Stimulated activated CD4-positive, alpha-beta T cell treated with anti-CD3 and anti-CD28 coated beads, Interleukin-2, amount 100 ng/mL, for 48 hours (primary cell): ENCODE measurements around the gene CDC42EP2.
A peak's percentile ranks its signal among the peaks of the same experiment; 100 is the strongest.

Experiments
- DNase-seq, 2 donors: peaks; one replicate each; pipeline ENCODE4 v3.0.0-alpha.2; 2020

CDC42EP2 gene

DNA sequence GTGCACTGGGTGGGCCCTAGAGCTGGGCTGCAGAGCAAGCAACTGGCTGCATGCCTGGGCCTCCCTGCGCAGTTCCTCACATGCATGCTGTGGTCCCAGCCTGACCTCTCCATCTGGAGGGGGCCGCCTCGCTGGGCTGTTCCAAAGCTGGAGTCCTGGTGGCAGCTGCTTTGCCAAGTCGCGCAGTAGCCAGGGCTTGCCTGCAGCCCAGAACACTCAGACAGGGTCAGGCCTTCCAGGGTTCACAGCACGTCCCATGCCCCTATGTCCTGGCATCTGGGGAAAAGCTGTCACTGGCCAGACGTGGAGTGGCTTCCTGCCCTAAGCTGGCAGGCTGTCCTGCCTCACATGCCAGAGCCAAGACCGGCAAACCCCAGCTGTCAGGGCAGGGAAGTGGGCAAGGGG, 16.5 kb upstream of the CDC42EP2 start:
- DNase-seq, result no peak

DNA sequence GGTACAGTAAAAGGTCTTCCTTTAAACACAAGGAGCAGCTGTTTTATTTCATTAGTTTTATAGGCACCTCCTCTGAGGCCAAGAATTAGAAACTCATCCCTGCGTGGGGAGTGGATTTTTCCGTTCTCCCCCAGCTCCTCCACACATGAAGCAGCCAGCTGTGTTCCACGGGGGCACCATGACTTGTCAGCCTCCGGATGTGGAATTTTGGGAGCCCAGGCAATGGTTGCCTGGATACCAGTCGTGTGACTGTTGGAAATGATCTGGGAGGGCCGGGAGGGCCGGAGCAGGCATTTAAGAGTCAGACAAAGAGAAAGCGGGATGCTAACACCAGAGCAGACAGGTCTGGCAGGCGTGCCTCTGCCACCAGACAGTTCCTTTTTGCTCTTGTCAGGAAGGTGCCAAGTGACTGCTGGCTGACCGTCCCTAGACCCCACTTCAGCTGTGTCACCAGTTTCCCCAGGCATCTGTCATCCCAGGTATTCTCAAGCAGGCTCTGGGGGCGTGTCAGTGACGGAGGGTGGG, 15.9 kb upstream of the CDC42EP2 start:
- no peak for DNase-seq

DNA sequence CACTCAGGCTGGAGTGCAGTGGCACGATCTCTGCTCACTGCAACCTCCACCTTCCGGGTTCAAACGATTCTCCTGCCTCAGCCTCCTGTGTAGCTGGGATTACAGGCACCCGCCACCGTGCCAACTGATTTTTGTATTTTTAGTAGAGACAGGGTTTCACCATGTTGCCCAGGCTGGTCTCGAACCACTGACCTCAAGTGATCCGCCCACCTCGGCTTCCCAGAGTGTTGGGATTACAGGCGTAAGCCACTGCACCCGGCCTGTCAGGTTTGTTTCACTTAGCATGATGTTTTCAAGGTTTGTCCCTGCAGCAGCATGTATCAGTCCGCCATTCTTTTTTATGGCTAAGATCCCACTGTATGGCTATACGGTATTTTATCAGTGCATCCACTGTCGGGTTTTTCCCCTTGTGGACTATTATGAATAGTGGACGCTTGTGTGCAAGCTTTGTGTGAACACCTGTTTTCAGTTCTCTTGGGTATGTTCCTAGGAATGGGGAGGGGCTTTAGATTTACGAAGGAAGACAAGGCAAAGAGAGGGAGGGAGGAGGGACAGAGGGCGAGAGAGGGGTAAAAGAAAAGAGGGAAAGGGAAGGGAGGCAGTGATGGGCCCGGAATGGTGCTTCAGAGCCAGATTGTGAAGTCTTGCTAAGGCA, 13.9 kb upstream of the CDC42EP2 start:
- DNase-seq, result no peak

DNA sequence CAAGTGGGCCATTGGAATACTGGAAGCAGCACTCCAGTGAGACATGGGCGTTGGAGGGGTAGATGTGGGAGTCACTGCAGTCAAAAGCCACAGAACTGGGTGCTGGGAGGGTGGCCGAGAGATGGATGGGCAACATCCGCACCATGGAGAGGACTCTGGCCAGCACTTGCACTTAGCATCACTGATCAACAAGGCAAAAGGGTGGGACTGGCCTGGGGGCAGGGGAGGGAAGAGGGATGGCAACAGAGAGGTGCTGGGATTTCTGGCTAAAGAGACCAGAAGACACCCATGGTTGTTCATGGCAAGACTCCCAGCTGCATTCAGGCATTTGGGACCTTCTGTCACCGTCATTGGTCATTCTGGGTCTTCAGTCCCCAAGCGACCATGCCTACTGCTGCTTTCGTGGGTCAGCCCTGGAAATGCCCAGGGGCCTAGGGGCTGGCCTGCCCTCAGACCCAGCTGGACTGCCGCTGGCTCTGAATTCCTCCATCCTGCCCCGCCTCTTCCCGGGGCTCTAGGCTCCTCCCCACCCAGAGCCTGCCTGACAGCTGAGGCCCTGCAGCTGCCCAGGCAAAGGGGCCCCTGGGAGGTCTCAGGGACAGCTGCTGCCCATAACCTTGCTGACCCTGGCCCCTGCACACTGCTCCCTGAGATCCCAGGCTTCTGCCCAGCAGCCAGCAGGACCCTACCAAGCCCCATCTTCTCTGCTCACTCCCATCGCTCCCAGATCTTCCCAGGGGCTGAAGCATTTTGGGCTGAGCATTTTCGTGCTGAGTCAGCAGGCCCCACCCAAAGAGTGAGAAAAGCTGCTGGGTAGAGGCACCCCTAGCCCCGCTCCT, 13.0 kb upstream of the CDC42EP2 start:
- no peak for DNase-seq

DNA sequence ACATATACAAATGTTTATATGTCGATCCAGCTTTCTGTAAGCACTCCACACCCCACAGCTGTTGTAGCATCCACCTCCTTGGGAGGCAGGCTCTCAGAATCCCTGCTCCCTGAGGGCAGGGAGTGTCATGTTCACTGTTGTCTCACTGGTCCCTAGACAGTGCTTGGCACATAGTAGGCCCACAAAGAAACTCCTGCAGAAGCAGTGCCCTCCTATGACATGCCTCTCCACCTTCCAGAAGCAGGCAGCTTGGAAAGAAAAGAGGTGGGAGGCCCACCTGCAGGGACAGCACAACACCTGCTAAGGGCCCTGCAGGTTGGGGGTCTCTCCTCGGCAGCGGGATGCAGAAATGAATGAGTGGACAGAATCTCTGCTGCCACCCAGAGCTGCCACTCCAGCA, 11.1 kb upstream of the CDC42EP2 start:
- no peak for DNase-seq

DNA sequence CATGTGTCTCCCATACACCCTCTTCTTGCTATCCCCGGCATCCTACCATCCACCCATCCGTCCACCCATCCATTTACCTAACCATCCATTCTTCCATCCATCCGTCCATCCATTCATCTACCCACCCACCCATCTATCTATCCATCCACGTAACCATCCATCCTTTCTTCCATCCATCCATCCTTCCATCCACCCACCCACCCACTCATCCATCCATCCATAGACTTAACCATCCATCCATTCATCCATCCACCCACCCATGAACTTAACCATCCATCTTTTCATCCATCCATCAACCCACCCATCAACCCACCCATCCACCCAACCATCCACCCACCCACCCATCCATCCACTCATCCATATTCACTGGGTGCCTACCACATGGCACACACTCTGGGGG, 10.6 kb upstream of the CDC42EP2 start:
- no peak for DNase-seq

DNA sequence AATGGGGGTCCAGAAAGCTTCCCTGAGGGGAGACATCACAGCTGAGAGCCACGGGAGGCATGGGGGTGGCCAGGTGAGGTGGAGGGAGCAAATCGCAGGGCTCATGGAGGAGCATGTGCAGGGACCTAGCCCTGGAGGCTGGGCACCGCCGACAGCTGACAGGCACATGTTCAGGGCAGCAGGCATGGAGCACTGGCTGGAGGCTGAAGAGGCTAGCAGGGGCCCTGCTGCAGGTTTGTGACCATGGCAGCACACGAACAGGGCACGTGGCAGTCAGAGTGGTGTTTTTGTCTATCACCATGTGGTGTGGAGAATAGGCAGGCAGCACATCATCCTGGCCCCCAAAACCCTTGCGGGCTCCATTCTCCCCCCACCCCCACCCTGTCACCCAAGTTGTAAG, 10.1 kb upstream of the CDC42EP2 start:
- DNase-seq, result no peak

DNA sequence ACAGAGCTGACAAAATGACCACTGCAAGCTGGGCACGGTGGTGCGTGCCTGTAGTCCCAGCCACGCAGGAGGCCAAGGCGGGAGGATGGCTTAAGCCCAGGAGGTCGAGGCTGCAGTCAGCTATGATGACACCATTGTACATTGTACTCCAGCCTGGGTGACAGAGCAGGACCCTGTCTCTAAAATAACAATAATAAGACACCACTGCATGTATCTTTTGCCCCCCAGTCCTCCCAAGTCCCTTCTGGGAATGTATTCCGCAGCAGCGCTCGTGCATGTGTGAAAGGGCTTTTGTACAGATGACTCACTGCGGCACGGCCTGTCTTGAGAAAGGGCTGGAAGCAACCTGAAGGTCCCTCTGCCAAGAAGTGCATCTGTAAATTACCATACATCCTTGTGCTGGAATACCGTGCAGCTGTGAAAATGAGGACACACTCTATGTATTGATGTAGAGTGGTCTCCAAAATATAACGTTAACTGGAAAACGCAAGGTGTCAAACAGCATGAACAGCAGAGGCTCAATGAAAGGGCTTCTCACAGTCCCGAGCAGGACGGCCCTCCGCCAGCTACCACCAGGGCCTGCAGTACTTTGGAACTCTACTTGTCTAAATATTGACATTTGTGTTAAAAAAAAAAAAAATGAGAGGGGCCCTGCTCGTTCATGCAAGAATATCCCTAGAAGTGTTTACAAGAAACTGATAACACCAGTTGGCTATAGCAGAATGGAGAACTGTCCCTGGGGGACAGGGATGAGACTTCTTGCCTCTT, 9.0 kb upstream of the CDC42EP2 start:
- no peak for DNase-seq

DNA sequence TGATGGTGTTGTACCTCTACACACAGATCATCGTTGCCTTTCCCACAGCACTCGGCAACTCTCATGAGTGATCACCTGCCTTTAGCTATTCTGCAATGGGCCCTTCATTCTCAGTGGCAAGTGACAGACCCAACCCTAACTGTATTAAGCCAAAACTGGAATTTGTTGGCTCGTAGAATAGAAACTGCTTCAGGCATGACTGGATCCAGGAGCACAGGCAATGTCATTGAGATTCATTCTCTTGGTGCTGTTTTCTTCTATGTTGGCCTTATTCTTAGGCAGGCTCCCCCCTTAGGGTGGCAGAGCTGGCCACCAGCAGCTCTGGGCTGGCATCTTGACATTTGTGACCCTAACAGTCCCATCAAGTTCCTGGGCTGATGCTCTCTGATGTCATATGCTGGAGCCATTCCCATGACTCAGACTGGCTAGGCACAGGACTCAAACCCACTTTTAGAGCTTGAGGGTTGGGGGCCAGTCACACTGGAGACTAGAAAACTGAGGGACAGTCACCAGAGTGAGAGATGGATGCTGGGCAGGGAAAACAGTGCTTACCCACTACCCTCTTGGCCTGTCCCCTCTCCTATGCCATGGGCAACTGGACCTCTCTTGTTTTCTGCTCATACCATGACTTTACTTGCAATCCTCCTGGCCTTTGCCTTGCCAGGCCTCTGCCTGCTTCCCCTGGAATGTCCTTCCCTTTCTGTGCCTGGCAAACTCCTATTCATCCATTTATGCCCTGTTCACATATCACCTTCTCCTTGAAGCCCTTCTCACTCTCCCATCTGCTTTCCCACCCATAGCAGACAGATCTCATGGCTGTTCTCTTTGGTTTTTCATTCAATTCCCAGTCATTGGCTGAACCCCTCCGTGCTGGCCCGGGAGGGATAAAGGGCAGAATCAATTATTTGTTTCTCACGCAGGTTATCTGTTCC, 7.1 kb upstream of the CDC42EP2 start:
- DNase-seq, result no peak

DNA sequence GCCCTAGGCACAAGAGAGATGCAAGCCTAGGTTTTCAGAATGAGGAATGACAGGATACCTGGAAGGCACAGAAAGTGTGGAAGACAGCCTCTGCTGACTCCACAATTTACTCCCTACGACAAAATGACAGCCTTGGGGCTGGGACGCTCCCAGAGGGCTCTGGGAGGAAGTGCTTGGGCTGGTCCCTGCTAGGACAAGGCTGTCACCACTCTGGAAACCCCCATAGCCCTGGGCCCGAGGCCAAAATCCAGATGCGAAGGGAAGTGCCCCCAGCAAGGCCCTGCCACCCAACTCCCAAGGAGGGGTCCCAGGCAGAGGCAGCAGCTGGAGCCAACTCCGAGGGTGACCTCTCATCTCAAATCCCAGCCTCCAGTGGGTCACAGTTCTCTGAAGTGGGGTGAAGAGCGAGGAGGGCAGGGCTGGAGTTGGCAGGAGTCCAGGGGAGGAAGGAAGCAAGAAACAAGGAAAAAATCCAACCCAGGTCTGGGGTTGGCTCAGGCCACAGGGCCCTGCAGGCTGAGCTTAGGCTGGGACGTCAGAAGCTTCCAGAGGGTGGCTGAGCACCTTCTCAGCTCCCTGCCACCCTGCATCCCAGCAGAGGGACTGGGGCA, 6.3 kb upstream of the CDC42EP2 start:
- no peak for DNase-seq

DNA sequence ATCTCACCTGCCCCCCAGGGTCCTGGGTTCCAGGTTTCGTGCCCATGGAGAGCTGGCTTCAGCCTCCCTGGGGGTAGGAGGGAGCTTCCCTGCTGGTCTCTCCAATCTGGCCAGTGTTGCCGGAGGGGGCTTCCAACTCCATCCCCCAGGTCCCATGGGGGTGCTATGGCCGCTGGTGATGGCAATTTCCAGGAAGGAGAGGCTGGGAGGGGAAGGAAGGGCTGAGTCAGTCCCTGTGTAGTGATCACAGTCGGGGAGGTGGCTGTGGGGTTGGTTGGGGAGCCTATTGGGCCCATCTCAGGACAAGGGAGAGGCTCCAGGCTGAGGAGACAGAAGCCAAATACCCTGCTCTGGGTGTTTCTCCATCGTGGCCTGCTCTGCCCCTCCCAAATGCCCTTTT, 5.7 kb upstream of the CDC42EP2 start:
- no peak for DNase-seq

DNA sequence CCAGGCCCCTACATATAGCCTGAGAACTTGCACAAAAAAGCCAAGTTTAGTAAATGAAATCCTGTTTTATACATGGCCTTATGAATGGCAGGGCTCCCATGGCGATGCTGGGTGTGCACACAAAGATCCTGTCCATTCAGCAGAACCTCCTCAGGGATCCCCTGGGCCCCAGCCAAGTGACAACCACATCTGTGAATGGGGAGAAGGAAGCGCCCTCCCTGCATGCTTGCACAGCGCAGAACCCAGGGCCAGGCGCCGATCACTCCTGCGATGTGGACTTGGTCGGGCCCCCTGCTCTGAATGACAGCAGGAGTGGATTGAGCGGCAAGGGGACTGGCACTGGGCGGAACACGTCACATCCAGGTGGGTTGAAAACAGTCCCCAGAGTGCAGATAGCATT, 4.5 kb upstream of the CDC42EP2 start:
- DNase-seq, result no peak

DNA sequence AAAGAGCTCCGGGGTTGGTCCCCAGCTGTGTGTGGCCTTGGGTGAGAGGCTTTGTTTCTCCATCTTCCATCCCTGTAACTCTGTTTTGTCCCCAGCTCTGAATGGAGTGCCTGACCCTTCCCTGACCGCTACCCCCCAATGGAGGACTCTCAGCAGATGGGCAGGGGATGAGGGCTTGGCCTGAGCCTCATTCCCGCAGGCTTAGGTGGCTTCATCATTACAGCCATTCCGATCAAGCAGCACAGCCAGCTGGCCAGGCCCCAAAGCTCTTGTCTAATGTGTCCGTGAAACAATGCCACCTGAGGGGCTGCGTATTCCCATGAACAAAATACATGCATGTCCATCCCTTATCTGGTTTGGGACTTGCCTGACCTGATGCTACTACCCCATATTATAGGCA, 3.9 kb upstream of the CDC42EP2 start:
- no peak for DNase-seq

DNA sequence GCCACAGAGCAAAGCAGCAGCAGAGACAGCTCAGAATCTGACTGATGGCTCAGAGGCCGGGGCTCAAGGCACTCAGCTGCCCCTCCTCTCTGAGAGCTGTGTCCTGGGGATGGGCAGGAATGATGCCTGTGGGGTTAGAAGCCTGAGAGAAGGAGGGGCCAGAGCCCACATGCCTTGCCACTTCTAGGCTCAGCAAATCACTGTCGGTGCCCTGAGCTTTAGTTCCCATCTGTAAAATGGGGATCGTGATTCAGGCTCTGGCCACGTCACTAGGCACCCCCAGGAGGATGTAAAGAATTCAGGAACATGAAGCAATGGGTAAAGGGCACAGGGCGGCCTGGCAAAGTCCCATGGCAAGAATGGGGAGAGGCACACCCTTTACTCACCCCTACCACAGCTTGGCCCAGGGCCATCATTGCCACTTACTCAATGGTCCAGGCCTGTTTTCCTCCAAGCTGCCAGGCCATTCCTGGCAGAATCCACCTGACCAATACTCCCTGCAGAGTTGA, 3.4 kb upstream of the CDC42EP2 start:
- no peak for DNase-seq

DNA sequence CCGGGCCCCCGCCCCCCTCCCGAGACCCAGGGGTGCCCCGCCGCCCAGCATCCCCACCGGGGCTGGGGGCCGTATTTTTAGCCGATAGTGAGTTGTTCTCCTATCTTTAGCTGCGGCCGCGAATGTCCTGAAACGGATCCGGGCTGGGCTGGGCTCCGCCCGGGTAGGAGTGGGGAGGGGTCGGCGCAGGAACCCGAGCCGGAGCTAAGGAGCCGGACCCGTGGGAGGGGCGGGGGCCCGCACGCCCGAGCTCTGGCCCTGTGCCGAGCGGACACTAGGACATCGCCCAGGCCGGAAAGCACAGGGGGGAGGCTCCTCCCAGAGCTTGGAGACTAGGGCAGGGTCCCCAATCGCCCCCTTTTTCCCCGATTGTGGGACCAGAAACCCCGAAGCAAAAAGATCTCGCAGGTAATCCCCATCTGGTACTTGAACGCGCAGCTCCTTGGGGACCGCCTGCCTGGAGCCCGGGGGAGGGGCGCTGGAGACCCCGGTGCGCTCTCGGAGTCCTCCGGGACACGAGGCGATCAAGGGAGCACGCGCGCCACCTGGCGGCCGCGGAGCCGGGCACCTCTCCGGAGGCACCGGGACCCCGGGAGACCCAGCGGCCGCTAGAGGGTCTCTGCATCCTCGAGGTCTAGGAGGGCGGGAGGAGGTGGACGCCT, 669 bp downstream of the CDC42EP2 start:
- peak; percentile 81 to 85 for DNase-seq

DNA sequence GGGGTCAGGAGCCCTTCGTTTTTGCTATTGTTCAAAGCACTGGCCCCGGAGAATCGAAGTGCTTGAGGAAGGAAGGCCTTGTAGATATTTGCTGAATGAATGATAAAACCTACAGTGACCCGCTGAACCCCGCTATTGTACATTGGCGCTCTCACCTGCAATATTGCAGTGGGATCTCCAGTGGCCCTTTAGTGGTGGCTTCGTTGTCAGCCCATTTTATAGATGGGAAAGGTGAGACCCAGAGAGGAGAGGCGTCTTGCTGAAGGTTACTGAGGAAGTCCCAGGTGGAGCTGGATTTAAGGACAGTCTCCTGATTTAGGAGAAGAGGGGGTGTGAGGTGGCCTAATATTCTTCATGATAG, 1.2 kb downstream of the CDC42EP2 start:
- DNase-seq, result no peak

DNA sequence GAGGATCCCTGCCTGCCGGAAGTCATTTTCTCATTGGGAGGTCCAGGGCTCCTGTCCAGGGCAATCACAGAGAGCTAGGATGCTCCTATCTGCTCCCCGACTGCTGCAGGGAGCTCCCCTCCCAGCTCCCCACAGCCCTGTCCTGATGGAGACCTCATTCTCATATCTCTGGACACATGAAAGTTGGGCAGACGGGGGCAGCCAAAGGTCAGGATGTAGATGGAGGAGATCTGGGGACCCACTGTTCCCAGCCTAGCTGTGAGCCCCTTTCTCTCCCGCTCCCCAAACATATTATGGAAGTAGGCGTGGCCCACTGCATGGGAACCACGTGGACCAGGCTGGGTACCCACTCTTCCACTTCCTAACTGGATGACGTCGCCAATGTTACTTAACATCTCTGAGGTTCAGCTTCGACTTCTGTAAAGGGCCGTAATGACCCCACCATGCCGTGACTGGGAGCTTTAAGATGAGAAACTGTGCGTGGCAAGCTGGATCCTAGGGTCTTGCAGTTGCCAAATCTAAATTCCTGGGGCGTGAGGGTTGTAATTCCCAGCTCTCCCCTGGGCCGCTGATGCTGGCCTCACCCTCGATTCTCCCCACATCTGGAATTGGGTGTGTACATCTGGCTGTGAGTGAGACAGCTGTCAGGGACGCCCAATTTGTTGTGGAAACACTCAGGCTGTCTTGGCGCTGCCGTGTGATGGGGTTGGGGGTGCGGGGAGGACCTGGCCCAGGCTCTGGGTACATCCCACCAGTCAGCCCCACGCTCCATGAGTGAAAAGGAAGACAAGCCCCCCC, 1.8 kb downstream of the CDC42EP2 start:
- no peak for DNase-seq

DNA sequence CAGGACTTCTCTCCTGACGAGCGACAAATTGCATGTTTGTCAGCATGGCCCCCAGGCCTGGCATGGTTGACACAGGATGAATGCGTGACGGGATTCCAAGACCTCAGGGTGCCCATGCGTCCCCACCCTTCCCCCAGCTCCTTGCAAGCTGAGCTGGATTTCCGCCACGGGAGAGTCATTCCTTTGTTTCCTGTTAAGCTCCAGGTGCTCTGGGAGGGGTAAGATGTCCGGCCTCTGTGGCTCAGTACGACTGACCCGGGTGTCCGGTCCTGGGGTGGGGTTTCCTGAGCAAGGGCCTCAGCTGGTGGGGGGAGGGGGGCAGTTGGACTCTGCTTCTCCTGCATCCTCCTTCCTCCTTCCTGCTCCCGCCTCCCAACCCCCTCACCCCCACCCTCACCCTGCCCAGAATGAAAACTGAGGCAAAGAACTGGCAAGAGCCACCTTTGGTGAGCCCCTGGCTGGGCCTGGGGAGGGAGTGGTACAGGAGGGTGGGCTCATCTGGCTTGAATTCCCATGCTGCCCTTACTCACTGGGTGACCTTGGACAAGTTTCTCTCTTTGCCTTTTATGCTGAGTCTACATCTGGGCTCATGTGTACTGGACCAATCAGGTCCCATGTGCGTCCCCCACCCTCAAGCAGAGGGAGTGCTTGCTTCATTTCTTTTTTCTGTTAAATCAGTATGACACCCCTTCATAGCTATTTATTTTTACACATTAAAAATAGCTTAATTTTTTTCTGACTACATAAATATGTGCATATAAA, 2.5 kb downstream of the CDC42EP2 start:
- no peak for DNase-seq

DNA sequence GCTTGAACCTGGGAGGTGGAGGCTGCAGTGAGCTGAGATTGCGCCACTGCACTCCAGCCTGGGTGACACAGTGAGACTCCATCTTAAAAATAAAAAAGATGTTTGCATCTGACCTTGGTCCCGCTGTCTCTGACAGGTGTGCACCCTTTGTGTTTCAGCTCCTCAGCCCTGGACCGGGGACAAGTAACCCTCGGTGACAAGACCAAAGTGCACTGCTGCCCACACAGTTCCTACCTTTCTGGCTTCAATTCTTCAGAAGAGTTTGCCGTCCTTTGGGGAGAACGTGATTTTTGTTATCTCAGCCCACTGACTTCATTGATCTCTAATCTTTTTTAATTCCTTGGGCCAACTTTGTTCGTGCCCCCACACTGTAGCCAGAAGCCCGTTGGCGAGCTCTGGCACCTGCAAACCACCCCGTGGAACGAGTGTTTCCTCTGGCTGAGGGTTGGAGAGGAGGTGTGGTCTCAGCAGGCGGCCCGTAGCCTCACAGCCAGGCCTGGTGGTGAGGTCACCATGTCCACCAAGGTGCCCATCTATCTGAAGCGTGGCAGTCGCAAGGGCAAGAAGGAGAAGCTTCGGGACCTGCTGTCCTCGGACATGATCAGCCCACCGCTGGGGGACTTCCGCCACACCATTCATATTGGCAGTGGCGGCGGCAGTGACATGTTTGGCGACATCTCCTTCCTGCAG, 5.9 kb downstream of the CDC42EP2 start:
- DNase-seq, result no peak
